GM10248 (cell line): ENCODE results near the gene SMOC2.

ENCODE experiments used
- CTCF ChIA-PET: fragments of 300-600 bp; sonication (Branson Sonifier 250); formaldehyde crosslinking; extraction: SDS; loops from one replicate; lab custom pipeline; 2021; ENCODE audit warnings: antibody characterized with exemption; lab: Yijun Ruan, JAX
- POLR2A ChIA-PET: fragments of 350-650 bp; sonication (Branson Sonifier 250); formaldehyde crosslinking; extraction: SDS; loops from one replicate; lab custom pipeline; 2020; ENCODE audit warnings: antibody characterized with exemption; lab: Yijun Ruan, JAX
- DNase-seq: peaks from one replicate; pipeline ENCODE4 v3.0.0; 2012; ENCODE audit errors: extremely low spot score
- TF ChIP-seq, protein P1 (sequence below): IDR thresholded peaks from 2 replicates; pipeline ENCODE4 v1.5.1; 2012; ENCODE audit warnings: mild to moderate bottlenecking, low read depth; ENCODE audit errors: extremely low read depth, missing control alignments, control extremely low read depth

SMOC2 gene

DNA sequence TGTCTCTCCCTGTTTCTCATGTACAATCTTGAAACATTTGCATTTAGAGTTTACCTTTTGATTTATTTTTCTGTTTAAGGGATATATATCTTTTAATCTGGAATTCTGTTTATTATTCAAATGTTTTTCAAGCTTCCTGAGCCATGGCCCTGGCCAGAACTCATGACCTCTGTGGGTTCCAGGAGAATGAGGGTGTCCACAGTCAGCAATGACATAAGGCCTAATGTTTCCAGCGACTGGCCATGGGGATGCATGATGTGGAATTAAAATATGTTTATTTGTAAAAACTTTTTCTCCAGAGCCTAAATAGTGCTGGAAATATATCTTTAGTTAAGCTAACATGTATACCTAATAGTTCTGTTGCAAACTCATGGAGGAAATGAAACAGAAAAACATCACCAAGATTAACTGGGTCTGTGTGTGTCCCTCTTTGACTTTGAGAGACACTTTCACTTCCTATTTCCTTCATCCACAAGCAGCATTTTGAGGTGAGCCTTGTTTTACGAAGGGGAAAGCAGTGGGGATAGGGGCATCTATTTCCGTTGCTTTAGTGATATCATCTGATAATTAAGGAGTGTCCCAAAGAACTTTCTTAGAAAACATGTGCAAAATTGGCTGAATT, 87.6 kb downstream of the SMOC2 start:
- ChIA-PET CTCF (no interaction called here), POLR2A (no interaction called here)
- DNase-seq, result no peak
- TF ChIP-seq, protein P1, sequence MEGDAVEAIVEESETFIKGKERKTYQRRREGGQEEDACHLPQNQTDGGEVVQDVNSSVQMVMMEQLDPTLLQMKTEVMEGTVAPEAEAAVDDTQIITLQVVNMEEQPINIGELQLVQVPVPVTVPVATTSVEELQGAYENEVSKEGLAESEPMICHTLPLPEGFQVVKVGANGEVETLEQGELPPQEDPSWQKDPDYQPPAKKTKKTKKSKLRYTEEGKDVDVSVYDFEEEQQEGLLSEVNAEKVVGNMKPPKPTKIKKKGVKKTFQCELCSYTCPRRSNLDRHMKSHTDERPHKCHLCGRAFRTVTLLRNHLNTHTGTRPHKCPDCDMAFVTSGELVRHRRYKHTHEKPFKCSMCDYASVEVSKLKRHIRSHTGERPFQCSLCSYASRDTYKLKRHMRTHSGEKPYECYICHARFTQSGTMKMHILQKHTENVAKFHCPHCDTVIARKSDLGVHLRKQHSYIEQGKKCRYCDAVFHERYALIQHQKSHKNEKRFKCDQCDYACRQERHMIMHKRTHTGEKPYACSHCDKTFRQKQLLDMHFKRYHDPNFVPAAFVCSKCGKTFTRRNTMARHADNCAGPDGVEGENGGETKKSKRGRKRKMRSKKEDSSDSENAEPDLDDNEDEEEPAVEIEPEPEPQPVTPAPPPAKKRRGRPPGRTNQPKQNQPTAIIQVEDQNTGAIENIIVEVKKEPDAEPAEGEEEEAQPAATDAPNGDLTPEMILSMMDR, result no peak

DNA sequence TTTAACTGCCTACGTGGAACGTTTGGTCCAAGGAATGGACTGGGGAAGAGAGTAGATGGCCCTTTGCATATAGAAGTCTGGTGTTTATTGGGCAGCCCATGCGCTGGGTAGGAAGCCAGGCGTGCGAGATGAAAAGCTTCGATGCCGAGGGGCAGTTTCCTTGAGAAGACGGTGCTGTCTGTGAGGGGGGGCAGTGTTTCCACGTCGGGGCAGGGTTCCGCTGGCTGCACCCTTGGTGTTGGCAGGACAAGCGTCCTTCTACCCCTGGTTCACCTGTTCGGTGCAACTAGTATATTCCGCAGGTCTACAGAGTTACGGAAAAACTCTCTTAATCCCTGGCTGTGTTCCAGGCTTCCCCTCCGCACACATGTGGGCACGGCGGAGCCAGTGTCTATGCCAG, 88.2 kb downstream of the SMOC2 start:
- no peak for DNase-seq
- CTCF ChIA-PET, result no interaction called here
- POLR2A ChIA-PET, result no interaction called here

DNA sequence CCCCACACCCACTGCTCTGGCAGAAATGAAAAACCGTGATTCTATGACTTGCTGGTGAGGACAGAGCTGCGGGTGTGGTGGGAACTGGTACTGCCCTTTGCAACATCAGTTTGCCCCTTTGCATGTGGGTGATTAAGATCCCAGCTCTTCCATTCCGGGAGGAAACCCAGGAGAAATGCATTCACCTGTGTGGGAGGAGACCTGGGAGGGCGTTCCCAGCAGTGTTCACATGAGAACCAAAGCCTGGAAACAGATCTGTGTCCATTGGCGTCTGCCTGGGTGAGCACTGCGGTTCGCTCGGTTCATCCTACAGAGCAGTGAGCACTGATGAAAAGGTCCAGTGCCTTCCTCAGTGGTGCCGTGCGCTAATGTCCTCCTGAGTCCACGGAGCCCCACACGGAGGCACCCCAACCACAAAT, 89.7 kb downstream of the SMOC2 start:
- ChIA-PET CTCF (no interaction called here), POLR2A (no interaction called here)
- TF ChIP-seq, protein P1, result no peak
- DNase-seq, result no peak

More for the DNA sequence above, 88.2 kb downstream of the SMOC2 start:
- TF ChIP-seq, protein P1, result no peak

DNA sequence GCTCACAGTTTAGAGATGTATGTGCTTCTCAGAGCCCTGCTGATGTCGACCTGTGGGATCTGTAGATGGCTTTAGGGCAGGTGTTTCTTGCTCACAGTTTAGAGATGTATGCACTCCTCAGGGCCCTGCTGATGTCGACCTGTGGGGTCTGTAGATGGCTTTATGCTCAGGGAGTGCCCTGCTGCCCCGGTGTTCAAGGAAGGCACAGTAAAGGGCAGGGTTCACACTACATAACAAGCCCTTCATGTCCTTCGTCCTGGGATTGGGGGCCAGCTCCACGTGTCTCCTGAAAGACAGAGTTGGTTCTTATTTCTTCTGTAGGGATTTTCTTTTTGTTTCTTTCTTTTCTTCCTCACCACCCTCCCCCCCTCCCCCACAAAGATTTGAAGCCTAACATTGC, 91.1 kb downstream of the SMOC2 start:
- POLR2A ChIA-PET, result interaction anchor here (0.7 kb wide), 1 partner anchor 1128 kb away, joined by 4 read pairs; no protein-coding TSS in a partner anchor
- DNase-seq, result no peak
- TF ChIP-seq, protein P1, result no peak
- CTCF ChIA-PET, result no interaction called here

DNA sequence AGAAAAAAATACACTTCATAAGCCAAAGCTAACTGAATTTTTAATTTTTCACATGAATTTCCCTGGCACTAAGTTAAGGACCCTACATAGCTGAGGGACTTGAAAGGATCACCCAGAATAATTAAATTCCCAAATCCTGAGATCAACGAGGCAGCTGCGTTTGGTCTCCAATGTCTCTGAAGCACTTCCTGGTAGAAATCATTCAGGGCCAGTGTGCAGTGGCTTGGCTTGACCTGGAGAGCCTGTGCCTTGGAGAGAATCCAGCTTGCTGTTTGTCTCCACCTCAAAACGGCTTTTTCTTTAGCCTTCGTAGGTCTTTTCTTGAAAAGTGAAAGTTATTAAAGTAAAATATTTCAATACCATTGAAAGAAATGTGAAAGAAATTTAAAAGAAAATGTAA, 92.4 kb downstream of the SMOC2 start:
- ChIA-PET CTCF (no interaction called here), POLR2A (no interaction called here)
- TF ChIP-seq, protein P1, result no peak
- DNase-seq, result no peak

DNA sequence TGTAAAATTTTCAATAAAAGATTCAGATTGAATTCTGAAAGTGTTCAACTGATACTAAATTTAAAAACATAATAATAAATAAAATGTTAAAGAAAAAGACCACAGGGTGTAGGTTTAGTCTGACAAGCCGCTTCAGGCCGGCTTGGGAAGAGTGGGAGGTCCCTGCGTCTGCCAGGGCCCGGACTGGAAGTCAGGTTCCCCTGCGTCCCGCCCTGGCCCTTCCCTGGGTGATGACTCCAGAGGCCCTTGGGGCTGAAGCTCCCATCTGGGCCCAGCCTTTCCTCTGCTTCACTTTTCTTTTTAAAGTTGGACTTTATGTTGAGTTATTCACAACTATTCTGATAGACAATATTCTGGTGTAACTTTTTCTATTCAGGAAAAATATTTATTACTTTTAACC, 93.3 kb downstream of the SMOC2 start:
- CTCF ChIA-PET, result no interaction called here
- POLR2A ChIA-PET, result no interaction called here
- TF ChIP-seq, protein P1, result no peak
- no peak for DNase-seq

DNA sequence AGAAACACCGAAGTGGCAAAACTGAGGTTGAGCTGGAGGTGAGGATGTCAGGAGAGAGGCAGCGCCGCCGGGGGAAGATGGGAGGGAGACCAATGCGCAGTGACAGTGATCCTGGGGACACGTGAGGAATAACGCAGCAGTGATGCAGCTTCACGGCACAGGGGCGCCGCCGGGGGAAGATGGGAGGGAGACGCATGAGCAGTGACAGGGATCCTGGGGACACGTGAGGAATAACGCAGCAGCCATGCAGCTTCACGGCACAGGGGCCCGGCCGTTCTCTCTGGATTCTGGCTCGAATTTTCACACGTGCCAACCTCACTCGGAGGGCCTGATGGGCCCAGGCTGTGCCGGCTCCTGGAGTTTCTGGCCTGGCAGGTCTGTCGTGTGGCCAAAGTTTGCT, 94.7 kb downstream of the SMOC2 start:
- POLR2A ChIA-PET, result no interaction called here
- no peak for DNase-seq
- CTCF ChIA-PET, result interaction anchor here (1.6 kb wide), 1 partner anchor 9 kb away, joined by 4 read pairs; no protein-coding TSS in a partner anchor
- TF ChIP-seq, protein P1, result no peak
